ENCODE measurements around the gene LINC00237. TPM values are rescaled to one million over a fixed set of nuclear protein-coding genes. Genes with fewer than 3 reads are reported as not detected.
A peak's percentile ranks its signal among the peaks of the same experiment; 100 is the strongest.

Gene LINC00237
- total RNA-seq, 1 donor from 2014 or later, result not detected

DNA sequence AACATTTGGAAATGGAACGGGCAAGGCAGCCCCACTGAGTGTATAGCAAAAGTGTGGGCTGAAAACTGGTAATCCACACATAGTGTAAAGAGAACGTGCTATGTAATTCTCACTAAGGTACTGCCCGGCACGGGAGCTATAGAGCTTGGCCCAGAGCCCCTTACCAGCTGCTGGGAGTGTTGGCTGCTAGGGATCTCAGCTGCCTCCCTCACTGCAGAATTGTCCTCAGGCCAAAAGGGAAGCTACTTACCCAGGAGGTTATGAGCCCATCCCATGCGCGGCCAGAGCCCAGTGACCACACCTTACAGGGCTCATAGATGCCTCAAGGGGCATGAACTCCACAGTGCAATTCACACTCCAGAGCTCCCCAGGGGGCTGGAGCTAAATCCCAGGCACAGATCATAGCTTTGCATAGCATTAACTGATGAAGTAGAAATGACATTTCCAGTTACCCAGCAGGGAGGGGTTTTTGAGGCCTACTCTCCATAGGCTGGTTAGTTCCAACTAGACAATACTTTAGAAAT is 56.8 kb downstream of the LINC00237 start:
- DNase-seq (ENCODE audit: low read depth in 2 of 2), result no peak

- peak; percentile 17 to 52 for DNase-seq (ENCODE audit: low read depth in 2 of 2)
Measured at GRCh38 chr20:21048841-21049273, 57.3 kb downstream of the LINC00237 start.

- no peak for DNase-seq (ENCODE audit: low read depth in 2 of 2)
Measured at GRCh38 chr20:21047981-21048380, 58.2 kb downstream of the LINC00237 start.

DNA sequence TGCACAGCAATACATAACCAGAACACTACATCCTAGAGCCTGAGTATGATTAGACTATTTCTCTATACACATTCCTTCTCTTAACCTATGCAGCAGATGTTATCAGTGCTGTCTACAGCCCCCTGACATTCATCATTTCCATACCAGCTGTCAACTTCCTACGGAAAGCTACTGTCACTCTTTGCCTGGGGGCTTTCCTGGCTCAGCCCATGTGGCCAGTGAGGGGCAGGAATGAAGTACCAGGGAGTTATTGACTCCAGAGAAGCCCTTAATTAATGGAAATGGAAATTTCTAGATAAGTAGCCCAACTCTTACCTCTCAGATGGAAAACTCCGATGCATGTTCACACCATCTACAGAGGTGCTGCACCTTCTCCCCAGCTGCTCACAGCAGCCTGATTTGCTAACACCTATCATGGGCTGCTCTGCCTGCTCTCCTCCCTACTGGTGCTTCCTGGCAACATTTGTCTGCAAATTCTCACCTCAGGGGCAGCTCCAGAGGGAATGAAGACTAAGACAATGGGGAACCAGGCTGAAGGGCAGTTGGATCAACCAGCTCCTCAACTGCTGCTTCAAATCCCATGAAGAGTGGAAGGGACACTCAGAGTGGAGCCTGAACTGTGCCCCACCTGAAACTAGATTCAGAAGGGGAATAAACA is 59.6 kb downstream of the LINC00237 start:
- DNase-seq (ENCODE audit: low read depth in 2 of 2), result no peak

Other genes with a start within 250 kb of the LINC00237 start
- gene KIZ, start 19.7 kb upstream of the LINC00237 start, total RNA-seq, result 4.0 and 13.9 TPM in 2 replicates
- 55.8 and 63.2 TPM in 2 replicates for gene XRN2, start 197.0 kb upstream of the LINC00237 start, total RNA-seq

All from lung microvascular endothelial cell (primary cell).